Heart left ventricle (tissue), 13 donors: ENCODE measurements around the gene CDC14C.

Source experiments
- CTCF ChIP-seq, 12 donors: fragments of 200-600 bp; sonication (generic) in 4 of 12; IDR thresholded peaks; one replicate each; pipeline versions ENCODE4 v1.5.0 to v1.8.0; 2018 to 2022; ENCODE audit warnings: antibody characterized with exemption in 12 of 12, mild to moderate bottlenecking in 5 of 12
- POLR2A ChIP-seq, 2 donors: fragments of 450-650 bp; IDR thresholded peaks; one replicate each; pipeline ENCODE4 v1.6.1; 2017; ENCODE audit warnings: antibody characterized with exemption in 2 of 2, mild to moderate bottlenecking in 2 of 2, moderate library complexity in 2 of 2
- donor health status: ischemic (EF 13 %, LVEDD 7.1; RV severe dilation, severe dysfunction).
- donor health status: DM: no; HTN: yes; CAD: no.
- donor health status: DM: no; HTN: no; CAD: no.
- donor health status: ischemic (EF 25% LVEDD 6.9; RV normal size, moderate dysfunction).
- donor health status: ischemic (EF 25% LVEDD 5.7; RV mildly dilated, moderate dysfunction).
- donor health status: ischemic (EF 35%, LVEDD 5.7; RV mildly dilated, moderate dysfunction).
- donor health status: nonischemic (EF 11% LVEDD 7.7; RV severe dilation, severe dysfunction).
- donor health status: DM: yes; HTN: yes; CAD: no.
- donor health status: PGD.
- donor health status: ischemic (EF 29% LVEDD 5.4; RV normal size, mild dysfunction).
- donor health status: nonischemic (EF 23%, LVEDD 6.1; RV moderate dilation, normal function).

DNA sequence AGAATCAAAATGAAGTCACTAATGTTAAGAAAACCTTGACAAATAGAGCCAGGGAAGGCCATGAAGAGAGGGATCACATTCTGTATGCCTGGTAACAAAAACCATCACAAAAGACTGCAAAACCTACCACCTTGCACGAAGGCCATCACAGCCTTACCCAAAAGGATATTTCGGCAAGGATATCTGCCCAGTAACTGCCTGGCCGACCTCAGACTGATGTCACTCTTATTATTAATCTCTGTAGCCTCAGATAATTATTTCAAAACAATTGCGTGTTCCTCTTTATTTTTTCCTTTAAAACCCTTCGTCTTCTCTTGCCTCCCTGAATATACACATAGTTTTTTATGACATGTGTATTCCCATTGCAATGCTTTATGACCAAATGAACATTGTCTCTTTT, 52.5 kb downstream of the CDC14C start:
- TF ChIP-seq POLR2A (IDR thresholded peaks at IDR 0.05) (no peak), CTCF (IDR thresholded peaks at IDR 0.05) (no peak)
